COLO829 (cell line): Measurements from ENCODE around the gene REX1BD.
A peak's percentile ranks its signal among the peaks of the same experiment; 100 is the strongest.
"Not testable (repeated sequence)": the region's sequence is repeated elsewhere in the genome, so short reads cannot be mapped to it uniquely, and the experiment has no call there.

Experiments used
- DNase-seq: peaks from one replicate; pipeline ENCODE4 v3.0.0; 2012; ENCODE audit warnings: low spot score

The REX1BD gene

GRCh38 chr19:18588611-18589379 is at the start of gene REX1BD:
Gene REX1BD (plus strand): TSS chr19:18588798. CDS start chr19:18588802, 4 bp downstream.
- DNase-seq: no peak

GRCh38 chr19:18539372-18539771 is 49.2 kb upstream of the REX1BD start:
- no peak for DNase-seq

GRCh38 chr19:18540200-18540599 is 48.4 kb upstream of the REX1BD start:
- not testable (repeated sequence) for DNase-seq

- no peak for DNase-seq
Observed at GRCh38 chr19:18541258-18541991, 47.2 kb upstream of the REX1BD start.

GRCh38 chr19:18541992-18542940 is 46.3 kb upstream of the REX1BD start:
- DNase-seq: no peak

GRCh38 chr19:18542941-18543813 is 45.4 kb upstream of the REX1BD start, which contains the start of gene FKBP8:
Gene FKBP8 (minus strand): TSS chr19:18543573. CDS start chr19:18541970, 1,603 bp downstream.
- DNase-seq: peak; percentile 95

- no peak for DNase-seq
Observed at GRCh38 chr19:18543814-18544475, 44.7 kb upstream of the REX1BD start.

- no peak for DNase-seq
Observed at GRCh38 chr19:18551631-18552030, 37.0 kb upstream of the REX1BD start.

- peak; percentile 96 for DNase-seq
Observed at GRCh38 chr19:18557411-18558201, 31.0 kb upstream of the REX1BD start, which contains the start of gene KXD1. Gene KXD1 (plus strand): TSS chr19:18557870. CDS start chr19:18562057, 4,187 bp downstream.

GRCh38 chr19:18558202-18558555 is 30.4 kb upstream of the REX1BD start:
- no peak for DNase-seq

- DNase-seq: no peak
Observed at GRCh38 chr19:18558604-18559003, 30.0 kb upstream of the REX1BD start.

GRCh38 chr19:18559685-18560084 is 28.9 kb upstream of the REX1BD start:
- DNase-seq: no peak

GRCh38 chr19:18562086-18562485 is 26.5 kb upstream of the REX1BD start:
- DNase-seq: no peak

GRCh38 chr19:18566953-18567352 is 21.6 kb upstream of the REX1BD start:
- no peak for DNase-seq

GRCh38 chr19:18568367-18568766 is 20.2 kb upstream of the REX1BD start:
- DNase-seq: no peak

GRCh38 chr19:18571564-18572344 is 16.8 kb upstream of the REX1BD start, which contains the start of gene UBA52:
Gene UBA52 (plus strand): TSS chr19:18571857. CDS start chr19:18573301, 1,444 bp downstream.
- DNase-seq: peak; percentile 84

- DNase-seq: no peak
Observed at GRCh38 chr19:18574691-18575291, 13.8 kb upstream of the REX1BD start.

GRCh38 chr19:18576383-18576782 is 12.2 kb upstream of the REX1BD start:
- no peak for DNase-seq
